ENCODE data around the gene MAGI1.

The MAGI1 gene

DNA sequence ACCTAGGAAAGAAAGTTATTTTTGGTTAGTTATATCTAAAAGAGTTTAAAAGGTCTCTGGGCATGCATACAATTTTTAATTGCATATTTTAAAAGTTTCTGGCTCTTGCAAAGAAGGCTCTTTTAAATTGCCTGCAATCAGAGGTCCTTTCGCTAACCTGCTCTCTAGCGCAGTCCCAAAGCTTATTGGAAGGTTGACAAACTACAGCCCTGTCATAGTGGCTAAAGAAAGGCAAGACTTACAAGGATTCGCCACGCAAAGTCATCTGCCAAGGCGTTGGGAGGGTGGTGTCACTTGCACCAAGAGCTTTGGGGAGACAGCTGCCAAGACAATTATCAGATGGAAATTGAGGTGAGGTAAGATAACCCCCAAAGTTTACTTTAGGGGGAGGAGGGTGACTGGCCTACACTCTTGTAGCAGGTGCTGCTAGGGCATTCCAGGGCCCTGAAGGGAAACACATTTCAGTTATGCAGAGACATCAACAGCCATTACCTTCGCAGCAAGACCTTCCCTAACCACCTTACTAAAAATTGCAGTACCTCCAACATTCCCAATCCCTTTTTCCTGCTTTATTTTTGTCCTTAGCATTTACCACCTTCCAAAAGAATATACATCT, 606.2 kb downstream of the MAGI1 start:
- no peaks in the 10 kb centered on the region for H3K79me2 ChIP-seq (ENCODE audit: insufficient read depth, low read length)
- TF ChIP-seq, protein P1, sequence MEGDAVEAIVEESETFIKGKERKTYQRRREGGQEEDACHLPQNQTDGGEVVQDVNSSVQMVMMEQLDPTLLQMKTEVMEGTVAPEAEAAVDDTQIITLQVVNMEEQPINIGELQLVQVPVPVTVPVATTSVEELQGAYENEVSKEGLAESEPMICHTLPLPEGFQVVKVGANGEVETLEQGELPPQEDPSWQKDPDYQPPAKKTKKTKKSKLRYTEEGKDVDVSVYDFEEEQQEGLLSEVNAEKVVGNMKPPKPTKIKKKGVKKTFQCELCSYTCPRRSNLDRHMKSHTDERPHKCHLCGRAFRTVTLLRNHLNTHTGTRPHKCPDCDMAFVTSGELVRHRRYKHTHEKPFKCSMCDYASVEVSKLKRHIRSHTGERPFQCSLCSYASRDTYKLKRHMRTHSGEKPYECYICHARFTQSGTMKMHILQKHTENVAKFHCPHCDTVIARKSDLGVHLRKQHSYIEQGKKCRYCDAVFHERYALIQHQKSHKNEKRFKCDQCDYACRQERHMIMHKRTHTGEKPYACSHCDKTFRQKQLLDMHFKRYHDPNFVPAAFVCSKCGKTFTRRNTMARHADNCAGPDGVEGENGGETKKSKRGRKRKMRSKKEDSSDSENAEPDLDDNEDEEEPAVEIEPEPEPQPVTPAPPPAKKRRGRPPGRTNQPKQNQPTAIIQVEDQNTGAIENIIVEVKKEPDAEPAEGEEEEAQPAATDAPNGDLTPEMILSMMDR (IDR thresholded peaks at IDR 0.05; ENCODE audit: insufficient read depth, low read length, poor library complexity, severe bottlenecking) = no peak
- TF ChIP-seq EZH2phosphoT487 (conservative IDR thresholded peaks at IDR 0.05; ENCODE audit: low read length) = no peak
- no peak overlapping the region for H3K9ac ChIP-seq (ENCODE audit: low read length)
- H3K27me3 ChIP-seq (ENCODE audit: low read length) = no peaks in the 10 kb centered on the region
- no peaks in the 10 kb centered on the region for H3K36me3 ChIP-seq (ENCODE audit: low read length)
- H3K9me2 ChIP-seq (replicated peaks; ENCODE audit: insufficient read depth, low read length) = no peaks in the 10 kb centered on the region
- no peaks in the 10 kb centered on the region for H4K20me1 ChIP-seq (ENCODE audit: low read depth, low read length)
- H3K4me2 ChIP-seq (ENCODE audit: low read depth, low read length, poor library complexity, severe bottlenecking) = no peak overlapping the region
- no peak overlapping the region for H3K27ac ChIP-seq (ENCODE audit: low read depth, low read length)
- no peak overlapping the region for H2AFZ ChIP-seq (ENCODE audit: low read depth, low read length, severe bottlenecking)
- no peaks in the 10 kb centered on the region for H3F3A ChIP-seq (ENCODE audit: insufficient read depth)
- H3K4me3 ChIP-seq (ENCODE audit: insufficient read depth, low read length, poor library complexity, severe bottlenecking) = no peak overlapping the region
- H3K9me3 ChIP-seq (ENCODE audit: insufficient read depth, low read length) = no peaks in the 10 kb centered on the region

DNA sequence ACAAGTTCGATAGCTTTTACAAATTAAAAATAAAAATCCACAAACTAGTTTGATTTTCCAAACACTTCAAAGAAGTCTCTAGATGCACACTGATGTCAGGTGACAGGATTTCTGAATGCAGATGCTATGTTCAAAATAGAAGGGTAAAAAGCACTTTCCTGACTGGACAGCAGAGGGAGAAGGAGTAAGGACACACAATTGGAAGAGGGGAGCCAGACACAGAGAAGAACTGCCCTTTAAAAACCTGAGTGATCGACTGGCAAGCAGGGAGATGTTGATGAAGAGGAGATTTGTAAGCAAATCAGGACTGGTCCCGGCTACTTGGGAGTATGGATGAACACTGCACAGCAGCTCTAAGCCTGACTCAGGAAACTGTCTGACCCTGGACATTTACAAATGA, 612.8 kb downstream of the MAGI1 start:
- Histone ChIP-seq H3K27me3 (ENCODE audit: low read length) (no peaks in the 10 kb centered on the region), H3K9ac (ENCODE audit: low read length) (no peak overlapping the region), H3K79me2 (ENCODE audit: insufficient read depth, low read length) (no peaks in the 10 kb centered on the region), H4K20me1 (ENCODE audit: low read depth, low read length) (no peaks in the 10 kb centered on the region), H3F3A (ENCODE audit: insufficient read depth) (no peaks in the 10 kb centered on the region), H3K27ac (ENCODE audit: low read depth, low read length) (no peak overlapping the region), H3K4me3 (ENCODE audit: insufficient read depth, low read length, poor library complexity, severe bottlenecking) (no peak overlapping the region), H3K36me3 (ENCODE audit: low read length) (no peaks in the 10 kb centered on the region), H3K4me2 (ENCODE audit: low read depth, low read length, poor library complexity, severe bottlenecking) (no peak overlapping the region), H3K9me3 (ENCODE audit: insufficient read depth, low read length) (no peaks in the 10 kb centered on the region), H2AFZ (ENCODE audit: low read depth, low read length, severe bottlenecking) (no peak overlapping the region), H3K9me2 (replicated peaks; ENCODE audit: insufficient read depth, low read length) (no peaks in the 10 kb centered on the region)
- TF ChIP-seq, protein P1 (IDR thresholded peaks at IDR 0.05; ENCODE audit: insufficient read depth, low read length, poor library complexity, severe bottlenecking) = no peak
- no peak for TF ChIP-seq EZH2phosphoT487 (conservative IDR thresholded peaks at IDR 0.05; ENCODE audit: low read length)

DNA sequence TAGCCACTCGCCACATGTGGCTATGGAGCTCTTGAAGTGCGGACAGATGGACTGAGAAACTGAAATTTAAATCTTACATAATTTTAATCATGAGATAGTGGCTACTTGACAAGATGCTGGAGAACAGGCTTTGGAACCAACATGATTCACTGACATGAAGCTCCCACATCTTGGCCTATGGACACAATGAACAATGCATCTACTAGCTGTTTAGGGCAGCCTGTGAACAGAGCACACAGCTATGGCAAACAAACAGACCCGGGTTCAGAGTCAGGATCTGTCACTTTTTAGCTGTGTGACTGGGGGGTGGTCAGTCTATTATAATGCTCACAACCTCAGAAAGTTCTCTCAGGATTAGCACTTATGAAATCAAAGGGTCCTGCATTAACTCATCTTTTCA, 616.6 kb downstream of the MAGI1 start:
- Histone ChIP-seq H3K4me2 (ENCODE audit: low read depth, low read length, poor library complexity, severe bottlenecking) (no peak overlapping the region), H3K27ac (ENCODE audit: low read depth, low read length) (no peak overlapping the region), H4K20me1 (ENCODE audit: low read depth, low read length) (no peaks in the 10 kb centered on the region), H2AFZ (ENCODE audit: low read depth, low read length, severe bottlenecking) (no peak overlapping the region), H3F3A (ENCODE audit: insufficient read depth) (no peaks in the 10 kb centered on the region), H3K27me3 (ENCODE audit: low read length) (no peaks in the 10 kb centered on the region), H3K9me2 (replicated peaks; ENCODE audit: insufficient read depth, low read length) (no peaks in the 10 kb centered on the region), H3K36me3 (ENCODE audit: low read length) (no peaks in the 10 kb centered on the region), H3K9ac (ENCODE audit: low read length) (no peak overlapping the region), H3K79me2 (ENCODE audit: insufficient read depth, low read length) (no peaks in the 10 kb centered on the region), H3K4me3 (ENCODE audit: insufficient read depth, low read length, poor library complexity, severe bottlenecking) (no peak overlapping the region), H3K9me3 (ENCODE audit: insufficient read depth, low read length) (no peaks in the 10 kb centered on the region)
- TF ChIP-seq EZH2phosphoT487 (conservative IDR thresholded peaks at IDR 0.05; ENCODE audit: low read length) = no peak
- TF ChIP-seq, protein P1 (IDR thresholded peaks at IDR 0.05; ENCODE audit: insufficient read depth, low read length, poor library complexity, severe bottlenecking) = no peak
